CD4-positive, alpha-beta T cell (primary cell): ENCODE results near the gene ELMO1. TPM values are rescaled to one million over a fixed set of nuclear protein-coding genes. Genes with fewer than 3 reads are reported as not detected.

Experiments
- ATAC-seq: fragments of 200-7000 bp; cut with Tn5 transposase; one replicate; pipeline ENCODE4 v1.10.0; 2022; ENCODE audit warnings: mild to moderate bottlenecking; ENCODE audit not compliant: poor library complexity
- CTCF ChIA-PET: fragments of 350-600 bp; sonication (Branson Sonifier 250); formaldehyde crosslinking; loops from one replicate; lab custom pipeline; 2021; ENCODE audit warnings: antibody characterized with exemption, inconsistent platforms; lab: Charles Lee
- POLR2A ChIA-PET: fragments of 350-600 bp; sonication (Branson Sonifier 250); formaldehyde crosslinking; loops from one replicate; lab custom pipeline; 2021; ENCODE audit warnings: antibody characterized with exemption, inconsistent platforms; lab: Charles Lee
- DNase-seq, 14 experiments: peaks; one replicate each; pipeline ENCODE4 v3.0.0-alpha.2; 2013 to 2020; ENCODE audit warnings: mixed read lengths in 2 of 14
- H3K27ac ChIP-seq, 2 donors: one replicate each; pipeline versions ENCODE4 v1.5.1 to v1.7.0; 2013; ENCODE audit warnings: low read length in 2 of 2, low read depth in 1 of 2, mild to moderate bottlenecking in 1 of 2
- H3K27me3 ChIP-seq, 2 experiments: 1 replicate in 1 of 2; 2 replicates in 1 of 2; pipeline versions ENCODE4 v1.6.1 to v1.7.0; 2013; ENCODE audit warnings: low read length in 2 of 2, control low read depth in 1 of 2, mild to moderate bottlenecking in 1 of 2, moderate library complexity in 1 of 2; ENCODE audit not compliant: insufficient read depth in 2 of 2, control insufficient read depth in 1 of 2
- H3K36me3 ChIP-seq: one replicate; pipeline ENCODE4 v1.6.1; 2013; ENCODE audit warnings: low read length, control low read depth; ENCODE audit not compliant: insufficient read depth
- H3K4me1 ChIP-seq: one replicate; pipeline ENCODE4 v1.6.1; 2013; ENCODE audit warnings: low read length, control low read depth; ENCODE audit not compliant: insufficient read depth
- H3K4me3 ChIP-seq: one replicate; pipeline ENCODE4 v1.5.1; 2013; ENCODE audit warnings: mild to moderate bottlenecking, low read length, moderate library complexity
- H3K9me3 ChIP-seq, 2 experiments: 1 replicate in 1 of 2; 2 replicates in 1 of 2; pipeline versions ENCODE4 v1.6.1 to v1.7.0; 2013; ENCODE audit warnings: low read length in 2 of 2, mild to moderate bottlenecking in 2 of 2, control low read depth in 1 of 2, moderate library complexity in 1 of 2; ENCODE audit not compliant: control insufficient read depth in 1 of 2, insufficient read depth in 1 of 2
- H3K27ac Mint-ChIP-seq: one replicate; pipeline ENCODE4 v1.8.0; 2020; ENCODE audit warnings: mixed read lengths
- H3K27me3 Mint-ChIP-seq: one replicate; pipeline ENCODE4 v1.8.0; 2021; ENCODE audit warnings: mixed read lengths
- H3K36me3 Mint-ChIP-seq: one replicate; pipeline ENCODE4 v1.8.0; 2021; ENCODE audit warnings: low read depth, mixed read lengths
- H3K4me1 Mint-ChIP-seq: one replicate; pipeline ENCODE4 v1.8.0; 2021; ENCODE audit warnings: low read depth, mixed read lengths
- H3K4me3 Mint-ChIP-seq: one replicate; pipeline ENCODE4 v1.8.0; 2020; ENCODE audit warnings: mild to moderate bottlenecking, mixed read lengths
- H3K9me3 Mint-ChIP-seq: one replicate; pipeline ENCODE4 v1.8.0; 2020; ENCODE audit warnings: mixed read lengths
- intact Hi-C, 2 experiments: fragments of 100-400 bp; cut with DNase I in 1 of 2; cut with micrococcal nuclease in 1 of 2; formaldehyde crosslinking; loops; one replicate each; pipeline versions ENCODE4 v1.15.1 to v1.9.0; 2023 to 2025; cut with DNase I, micrococcal nuclease
- total RNA-seq, 174 experiments: library from RNA in 2 of 174; stranded (reverse) in 2 of 174; gene quantifications; one replicate each; pipeline ENCODE4 v1.2.3 and lab custom pipeline; 2021 to 2026
- TF ChIP-seq, protein P1 (sequence below): fragments of 200-600 bp; IDR thresholded peaks from one replicate; pipeline ENCODE4 v1.8.0; 2022; ENCODE audit warnings: antibody characterized with exemption, mild to moderate bottlenecking

ELMO1 gene
- total RNA-seq, 2 experiments from 2014 or later = 117 to 120 TPM

DNA sequence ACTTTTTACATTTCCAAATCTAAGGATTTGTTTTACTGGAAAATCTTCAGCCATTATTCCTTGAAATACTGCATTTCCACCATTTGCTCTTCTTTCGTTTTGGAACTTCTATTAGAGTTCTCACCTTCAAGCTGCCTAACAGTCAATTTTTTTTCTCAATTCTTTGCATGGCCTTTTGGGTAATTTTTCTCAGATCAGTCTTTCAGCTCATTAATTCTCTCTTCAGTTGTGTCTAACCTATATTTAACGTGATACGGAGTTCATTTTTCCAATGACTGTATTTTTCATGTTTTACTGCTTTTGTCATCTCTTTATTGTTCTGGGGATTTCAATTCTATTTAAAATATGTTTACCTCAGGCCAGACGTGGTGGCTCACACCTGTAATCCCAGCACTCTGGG, 600.7 kb downstream of the ELMO1 start:
- Mint-ChIP-seq H3K9me3 (peaks cover 10% of the 10 kb centered on the region), H3K4me1 (peaks cover 8% of the 10 kb centered on the region), H3K4me3 (no peak overlapping the region), H3K27me3 (no peaks in the 10 kb centered on the region), H3K36me3 (peaks cover 44% of the 10 kb centered on the region), H3K27ac (no peak overlapping the region)
- CTCF ChIA-PET = no interaction called here
- H3K27me3 ChIP-seq = no peaks in the 10 kb centered on the region
- ATAC-seq = no peak
- no peaks in the 10 kb centered on the region for H3K4me1 ChIP-seq
- DNase-seq = no peak
- TF ChIP-seq, protein P1, sequence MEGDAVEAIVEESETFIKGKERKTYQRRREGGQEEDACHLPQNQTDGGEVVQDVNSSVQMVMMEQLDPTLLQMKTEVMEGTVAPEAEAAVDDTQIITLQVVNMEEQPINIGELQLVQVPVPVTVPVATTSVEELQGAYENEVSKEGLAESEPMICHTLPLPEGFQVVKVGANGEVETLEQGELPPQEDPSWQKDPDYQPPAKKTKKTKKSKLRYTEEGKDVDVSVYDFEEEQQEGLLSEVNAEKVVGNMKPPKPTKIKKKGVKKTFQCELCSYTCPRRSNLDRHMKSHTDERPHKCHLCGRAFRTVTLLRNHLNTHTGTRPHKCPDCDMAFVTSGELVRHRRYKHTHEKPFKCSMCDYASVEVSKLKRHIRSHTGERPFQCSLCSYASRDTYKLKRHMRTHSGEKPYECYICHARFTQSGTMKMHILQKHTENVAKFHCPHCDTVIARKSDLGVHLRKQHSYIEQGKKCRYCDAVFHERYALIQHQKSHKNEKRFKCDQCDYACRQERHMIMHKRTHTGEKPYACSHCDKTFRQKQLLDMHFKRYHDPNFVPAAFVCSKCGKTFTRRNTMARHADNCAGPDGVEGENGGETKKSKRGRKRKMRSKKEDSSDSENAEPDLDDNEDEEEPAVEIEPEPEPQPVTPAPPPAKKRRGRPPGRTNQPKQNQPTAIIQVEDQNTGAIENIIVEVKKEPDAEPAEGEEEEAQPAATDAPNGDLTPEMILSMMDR = no peak
- no peak overlapping the region for H3K4me3 ChIP-seq
- no peak overlapping the region for H3K27ac ChIP-seq
- POLR2A ChIA-PET = no interaction called here
- peaks cover 6 to 7% of the 10 kb centered on the region in 2 experiments for H3K9me3 ChIP-seq
- peaks cover under 1% of the 10 kb centered on the region for H3K36me3 ChIP-seq
- intact Hi-C loops = no loop called here

DNA sequence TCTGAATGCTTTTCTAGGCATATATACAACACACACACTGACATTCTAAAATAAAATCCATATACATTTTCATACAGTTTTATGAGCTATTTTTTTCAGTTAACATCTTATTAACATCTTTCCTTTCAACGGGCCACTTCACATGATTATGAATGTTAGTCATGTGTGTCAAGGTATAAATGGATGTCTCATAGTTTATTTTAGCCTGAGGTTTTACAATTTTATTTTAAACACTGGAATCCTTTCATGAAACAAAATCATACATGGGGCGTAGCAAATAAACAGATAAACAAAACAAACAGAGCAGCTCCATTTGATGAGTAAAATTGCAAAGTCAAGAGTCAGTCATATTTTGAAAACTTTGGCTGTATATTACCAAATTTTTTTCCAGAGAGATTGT, 604.3 kb downstream of the ELMO1 start:
- no peaks in the 10 kb centered on the region for H3K27me3 Mint-ChIP-seq
- no peak overlapping the region for H3K27ac Mint-ChIP-seq
- POLR2A ChIA-PET = no interaction called here
- H3K9me3 Mint-ChIP-seq = peaks cover 5% of the 10 kb centered on the region
- Histone ChIP-seq H3K4me3 (no peak overlapping the region), H3K4me1 (no peaks in the 10 kb centered on the region), H3K27me3 (no peaks in the 10 kb centered on the region), H3K36me3 (no peaks in the 10 kb centered on the region), H3K27ac (no peak overlapping the region), H3K9me3 (peaks cover 6 to 7% of the 10 kb centered on the region in 2 experiments)
- H3K4me3 Mint-ChIP-seq = no peak overlapping the region
- intact Hi-C loops = no loop called here
- DNase-seq = no peak
- ATAC-seq = no peak
- H3K36me3 Mint-ChIP-seq = peaks cover 23% of the 10 kb centered on the region
- no peaks in the 10 kb centered on the region for H3K4me1 Mint-ChIP-seq
- TF ChIP-seq, protein P1 = no peak
- CTCF ChIA-PET = no interaction called here

DNA sequence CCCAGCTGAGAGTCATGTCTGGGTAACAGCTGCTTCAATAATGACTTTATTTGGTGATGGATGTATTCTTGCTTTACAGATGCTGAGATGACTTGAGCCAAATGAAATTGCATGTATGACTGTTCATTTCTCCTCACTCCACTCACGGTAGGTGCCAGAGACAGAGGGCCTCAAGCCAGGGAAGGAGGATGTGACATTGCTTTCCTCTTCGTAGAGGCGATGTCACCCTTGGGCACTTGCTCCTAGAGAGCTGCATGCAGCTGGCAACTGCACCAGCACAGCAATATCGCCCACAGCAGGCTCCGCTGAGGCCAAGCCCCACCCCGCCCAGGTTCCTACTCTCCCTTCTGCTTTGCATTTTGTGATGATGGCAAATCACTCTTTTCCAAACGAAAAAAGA, 607.8 kb downstream of the ELMO1 start:
- intact Hi-C loops = no loop called here
- DNase-seq (no peak), ATAC-seq (no peak)
- Histone ChIP-seq H3K4me3 (no peak overlapping the region), H3K9me3 (no peaks in the 10 kb centered on the region), H3K27ac (no peak overlapping the region), H3K4me1 (no peaks in the 10 kb centered on the region), H3K36me3 (no peaks in the 10 kb centered on the region), H3K27me3 (no peaks in the 10 kb centered on the region)
- ChIA-PET CTCF (no interaction called here), POLR2A (interaction anchor here (1.0 kb wide), 1 partner anchor 60 kb away, joined by 4 read pairs; no protein-coding TSS in a partner anchor)
- Mint-ChIP-seq H3K4me1 (no peaks in the 10 kb centered on the region), H3K9me3 (peaks cover 2% of the 10 kb centered on the region), H3K4me3 (no peak overlapping the region), H3K36me3 (peaks cover 1% of the 10 kb centered on the region), H3K27me3 (no peaks in the 10 kb centered on the region), H3K27ac (no peak overlapping the region)
- TF ChIP-seq, protein P1 = no peak
